GM12872 (cell line): ENCODE results near the gene RCAN2.
A peak's percentile ranks its signal among the peaks of the same experiment; 100 is the strongest.

Source experiments
- CTCF ChIP-seq: IDR thresholded peaks from 3 replicates; pipeline ENCODE4 v1.5.1; 2011; ENCODE audit warnings: low read depth, mild to moderate bottlenecking, low read length, moderate library complexity; ENCODE audit not compliant: insufficient read depth

RCAN2 gene

GRCh38 chr6:46411456-46412197 lies 79.6 kb downstream of the RCAN2 start:
- TF ChIP-seq CTCF = no peak

GRCh38 chr6:46410334-46410953 lies 80.8 kb downstream of the RCAN2 start:
- peak; percentile 70 for TF ChIP-seq CTCF

- no peak for TF ChIP-seq CTCF
These were observed 83.3 kb downstream of the RCAN2 start for GRCh38 chr6:46407776-46408530.

- TF ChIP-seq CTCF = no peak
These were observed 84.0 kb downstream of the RCAN2 start for GRCh38 chr6:46407246-46407645.

GRCh38 chr6:46400898-46401297 lies 90.4 kb downstream of the RCAN2 start:
- no peak for TF ChIP-seq CTCF

GRCh38 chr6:46395530-46395929 lies 95.7 kb downstream of the RCAN2 start:
- no peak for TF ChIP-seq CTCF

GRCh38 chr6:46393940-46394337 lies 97.3 kb downstream of the RCAN2 start:
- TF ChIP-seq CTCF = no peak
